Hepatocyte (in vitro differentiated cells): ENCODE data around the gene SLC6A4.

Experiments
- CTCF ChIP-seq: fragments of 200-600 bp; sonication (generic); IDR thresholded peaks from 2 replicates; pipeline ENCODE4 v1.5.1; 2016; ENCODE audit warnings: antibody characterized with exemption, mild to moderate bottlenecking; ENCODE audit not compliant: poor library complexity
- EZH2 ChIP-seq: fragments of 200-600 bp; sonication (generic); IDR thresholded peaks from 2 replicates; pipeline ENCODE4 v1.6.1; 2016; ENCODE audit warnings: antibody characterized with exemption, mild to moderate bottlenecking, borderline replicate concordance
- EZH2phosphoT487 ChIP-seq: fragments of 200-600 bp; sonication (generic); IDR thresholded peaks from one replicate; pipeline ENCODE4 v1.6.1; 2018; ENCODE audit warnings: antibody characterized with exemption, mild to moderate bottlenecking, low read depth, moderate library complexity; ENCODE audit not compliant: unreplicated experiment, severe bottlenecking

- TF ChIP-seq CTCF (no peak), EZH2 (no peak), EZH2phosphoT487 (no peak)
These were observed 82.0 kb downstream of the SLC6A4 start for GRCh38 chr17:30153463-30153862.
